HS-5 (cell line): ENCODE data around the gene METAP1D.

Experiments
- DNase-seq: peaks from one replicate; pipeline ENCODE4 v3.0.0-alpha.2; 2012; ENCODE audit warnings: low read depth

Gene METAP1D

DNA sequence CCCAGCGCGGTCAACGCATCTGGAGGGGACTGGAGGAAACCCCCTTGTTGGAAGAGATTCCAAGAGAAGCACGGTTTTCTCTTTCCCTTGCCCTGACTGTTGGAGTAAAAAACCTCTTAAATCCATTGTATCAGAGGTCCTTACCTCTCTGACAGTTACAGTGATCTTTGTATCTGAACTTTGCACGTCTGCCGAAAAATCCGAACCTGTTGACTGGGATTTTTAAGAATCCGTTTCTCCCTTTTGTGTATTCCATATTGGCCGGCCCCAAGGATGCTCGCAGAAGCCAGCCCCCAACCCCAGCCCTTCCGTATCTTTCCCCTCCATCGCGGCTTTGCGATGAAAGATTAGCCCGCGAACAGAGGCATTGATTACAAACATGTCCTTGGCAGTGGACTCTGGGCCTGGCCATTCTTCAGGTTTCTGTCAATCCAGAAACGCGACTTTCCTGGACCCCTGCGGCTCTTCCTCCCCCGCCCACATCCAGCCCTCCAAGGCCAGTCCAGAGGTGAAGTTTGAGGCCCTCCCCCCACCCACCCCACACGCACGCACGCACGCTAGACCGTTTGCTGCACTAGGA lies 81.0 kb downstream of the METAP1D start:
- DNase-seq: no peak

DNA sequence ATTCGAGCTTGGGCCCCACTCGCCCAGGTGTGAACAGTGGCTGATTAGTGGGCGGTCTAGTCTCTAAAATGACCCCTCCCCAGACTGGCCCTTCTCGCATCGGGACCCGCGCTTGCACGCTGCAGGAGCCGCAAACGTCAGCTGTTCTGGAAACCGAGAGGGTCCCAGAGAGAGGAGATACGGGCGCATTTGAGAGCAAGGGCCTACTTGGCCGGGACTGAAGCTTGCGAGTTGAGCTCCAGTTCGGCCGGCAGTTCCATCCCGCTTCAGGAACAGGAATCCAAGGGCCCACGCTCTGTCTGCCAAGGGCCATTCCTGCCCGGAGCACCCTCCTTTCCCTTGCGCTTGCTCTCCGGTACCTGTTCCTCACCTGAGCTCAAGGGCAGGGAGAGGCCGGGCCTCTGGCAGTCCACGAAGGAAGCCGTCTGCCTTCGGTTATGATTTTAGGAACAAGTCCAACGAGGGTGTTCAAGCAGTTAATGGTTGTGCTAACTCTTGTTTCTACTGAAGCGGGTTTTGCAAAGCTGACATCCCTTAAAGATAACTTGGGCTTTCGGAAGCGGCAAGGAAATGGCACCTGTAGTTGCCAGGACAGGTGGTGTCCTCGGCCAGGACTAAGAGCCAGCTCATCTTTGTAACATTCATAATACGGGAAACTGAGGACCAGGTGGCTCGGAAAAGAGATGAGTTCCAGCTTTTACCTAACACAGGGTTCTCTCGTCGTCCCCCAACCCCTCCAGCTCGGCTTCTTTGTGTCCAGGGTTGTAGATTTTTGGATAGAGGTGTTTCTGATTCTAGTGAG lies 81.7 kb downstream of the METAP1D start:
- DNase-seq: no peak

DNA sequence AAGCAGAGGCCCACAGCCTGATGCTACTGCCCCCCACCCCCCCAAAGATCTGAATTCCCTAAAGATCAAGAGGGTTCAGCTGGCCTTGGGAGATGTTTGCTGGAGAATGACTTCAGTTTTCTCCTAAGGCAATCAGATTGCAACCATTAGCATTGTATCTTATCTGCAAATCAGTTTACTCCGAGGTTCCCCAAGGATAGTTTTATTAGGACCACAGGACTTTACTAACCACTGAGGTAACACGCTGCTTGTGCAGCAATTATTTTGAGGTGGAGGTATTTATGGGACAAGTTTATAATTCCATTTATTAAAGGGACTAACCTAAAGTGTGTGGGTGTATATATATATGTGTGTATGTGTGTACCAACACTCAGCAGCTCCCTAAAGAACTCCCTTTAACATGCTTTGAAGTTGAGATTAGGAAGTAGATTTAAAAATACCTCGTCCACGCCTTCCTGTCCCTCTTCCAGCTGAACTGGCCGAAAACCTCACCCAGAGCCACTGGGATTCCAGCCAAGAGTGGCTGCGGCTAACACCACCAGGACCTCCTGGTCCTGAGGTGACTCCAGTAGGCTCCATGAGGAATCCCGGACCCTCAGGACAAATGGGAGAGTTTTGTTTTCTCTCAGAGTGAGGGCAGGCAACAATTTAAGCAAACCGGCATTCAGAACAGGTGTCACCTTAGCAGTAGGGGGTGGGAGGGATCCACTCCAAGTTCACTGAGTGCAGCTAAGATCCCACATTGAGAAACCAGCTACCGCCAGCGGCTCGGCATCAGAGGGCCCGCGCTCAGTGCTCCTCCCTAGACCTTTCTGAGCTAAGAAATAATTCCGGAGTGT lies 82.6 kb downstream of the METAP1D start:
- DNase-seq: no peak

DNA sequence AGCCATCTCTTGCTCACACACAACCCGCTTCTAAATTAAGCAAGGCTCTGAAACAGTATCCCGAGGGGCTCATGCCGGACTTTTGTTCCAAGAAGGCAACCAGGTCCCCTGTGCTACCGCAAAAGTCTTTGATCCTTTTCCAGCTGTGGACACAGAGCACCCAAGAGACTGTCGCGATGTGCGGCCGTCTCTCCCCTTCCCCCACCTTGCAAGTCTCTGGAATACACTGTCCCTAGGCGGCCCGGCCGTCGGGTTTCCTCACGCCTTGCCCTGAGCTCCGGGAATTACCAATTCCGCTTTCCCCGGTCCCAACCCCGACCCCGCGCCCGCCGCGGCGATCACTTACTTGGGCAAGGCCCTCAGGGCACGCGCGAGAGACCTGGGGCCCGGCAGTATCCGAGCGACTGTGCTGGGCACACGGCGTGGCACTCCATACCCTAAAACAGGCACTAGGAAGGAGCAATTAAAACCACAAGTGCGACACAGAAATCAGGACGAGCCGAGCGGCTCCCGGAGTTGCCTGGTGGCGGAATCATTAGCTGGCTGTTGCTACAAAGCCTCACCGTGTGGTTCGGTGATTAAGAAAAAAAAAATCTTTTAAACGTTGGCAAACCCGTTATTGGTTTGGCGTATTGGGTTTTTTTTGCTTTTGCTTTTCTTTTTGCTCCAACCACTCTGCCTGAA lies 83.3 kb downstream of the METAP1D start:
- DNase-seq: no peak

DNA sequence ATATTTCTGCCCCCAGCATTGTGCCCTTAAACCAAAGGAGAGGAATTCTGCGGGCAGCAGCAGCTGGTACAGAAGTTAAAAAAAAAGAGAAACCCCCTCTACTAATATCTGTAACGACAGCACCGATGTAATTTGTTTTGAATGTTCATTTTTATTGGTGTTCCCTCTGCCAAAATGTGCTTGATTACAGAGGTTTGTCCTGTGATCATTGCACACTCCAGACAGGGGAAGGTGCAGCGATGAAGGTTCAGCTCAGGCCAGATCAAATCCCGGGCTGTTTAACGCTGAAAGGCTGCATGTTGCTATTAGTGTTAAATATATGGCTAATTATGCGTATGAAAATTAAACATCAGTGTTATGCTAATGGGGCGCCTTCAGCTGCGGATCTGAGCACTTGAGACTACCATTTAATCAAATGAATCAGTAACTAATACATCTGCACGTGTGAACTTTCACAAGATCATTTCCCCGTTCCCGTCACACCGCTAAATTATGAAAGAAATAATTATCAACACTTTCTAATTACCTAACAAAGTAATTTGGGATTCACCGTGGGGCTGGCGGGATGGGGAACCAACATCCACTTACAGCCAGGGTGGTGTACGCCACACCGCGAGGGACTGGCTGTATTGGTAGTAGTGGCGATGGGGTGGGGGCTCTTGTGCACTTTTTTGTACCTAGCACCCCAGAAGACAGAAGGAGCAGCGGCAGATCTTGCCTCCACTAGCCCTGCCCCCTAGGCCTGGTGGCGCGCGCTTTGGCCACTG lies 84.1 kb downstream of the METAP1D start:
- DNase-seq: no peak

DNA sequence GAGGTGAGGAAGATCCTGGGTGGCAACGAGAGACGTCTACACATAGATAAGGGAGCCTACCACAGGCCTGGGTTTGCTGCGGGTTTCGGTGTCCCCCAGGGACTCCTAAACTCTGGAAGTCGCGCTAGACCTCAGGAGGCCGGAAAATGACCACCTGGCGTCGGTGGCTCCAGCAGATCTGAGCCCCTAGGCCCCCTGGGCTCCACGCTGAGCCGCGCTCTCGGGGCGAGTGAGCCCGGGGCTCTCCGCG lies 84.6 kb downstream of the METAP1D start:
- DNase-seq: no peak

DNA sequence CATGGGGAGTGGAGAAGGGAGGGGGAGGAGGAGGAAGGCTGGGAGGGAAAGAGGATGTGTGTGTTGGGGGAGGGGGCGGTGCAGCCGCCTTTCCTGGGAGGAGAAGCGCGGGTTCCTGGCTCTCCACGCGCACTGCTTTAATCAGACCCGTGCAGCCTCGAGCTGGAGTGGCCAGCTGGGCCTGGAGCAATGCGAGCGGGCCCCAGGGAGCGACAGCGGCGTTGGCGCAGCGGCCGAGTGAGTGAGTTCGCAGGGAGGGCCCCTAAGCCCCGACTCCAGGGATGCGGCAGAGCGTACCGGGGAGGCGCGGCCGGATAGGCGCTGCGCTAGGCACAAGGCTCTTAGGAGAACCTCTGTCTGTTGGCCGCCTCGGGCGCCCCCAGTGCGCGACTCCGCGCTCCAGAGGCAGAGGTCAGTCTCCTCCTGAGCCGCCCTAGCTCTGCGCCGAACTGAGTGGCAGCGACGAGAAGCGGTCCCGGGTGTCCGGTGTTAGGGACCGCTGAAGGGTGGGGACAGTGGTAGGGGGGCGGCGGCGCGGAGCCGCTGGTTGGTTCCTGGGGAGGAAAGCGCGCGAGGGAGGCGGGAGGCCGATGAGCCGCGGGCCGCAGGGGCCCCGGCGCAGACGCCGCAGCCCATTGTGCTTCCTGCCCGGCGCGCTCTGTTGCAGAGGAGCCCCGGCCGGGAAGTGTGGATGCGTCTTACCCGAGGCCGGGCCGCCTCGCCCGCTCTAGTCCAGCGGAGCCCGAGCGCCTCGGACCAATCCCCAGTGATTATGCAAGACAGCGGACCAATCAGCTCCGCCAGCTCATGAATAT lies 85.1 kb downstream of the METAP1D start:
- peak; percentile 94 for DNase-seq

DNA sequence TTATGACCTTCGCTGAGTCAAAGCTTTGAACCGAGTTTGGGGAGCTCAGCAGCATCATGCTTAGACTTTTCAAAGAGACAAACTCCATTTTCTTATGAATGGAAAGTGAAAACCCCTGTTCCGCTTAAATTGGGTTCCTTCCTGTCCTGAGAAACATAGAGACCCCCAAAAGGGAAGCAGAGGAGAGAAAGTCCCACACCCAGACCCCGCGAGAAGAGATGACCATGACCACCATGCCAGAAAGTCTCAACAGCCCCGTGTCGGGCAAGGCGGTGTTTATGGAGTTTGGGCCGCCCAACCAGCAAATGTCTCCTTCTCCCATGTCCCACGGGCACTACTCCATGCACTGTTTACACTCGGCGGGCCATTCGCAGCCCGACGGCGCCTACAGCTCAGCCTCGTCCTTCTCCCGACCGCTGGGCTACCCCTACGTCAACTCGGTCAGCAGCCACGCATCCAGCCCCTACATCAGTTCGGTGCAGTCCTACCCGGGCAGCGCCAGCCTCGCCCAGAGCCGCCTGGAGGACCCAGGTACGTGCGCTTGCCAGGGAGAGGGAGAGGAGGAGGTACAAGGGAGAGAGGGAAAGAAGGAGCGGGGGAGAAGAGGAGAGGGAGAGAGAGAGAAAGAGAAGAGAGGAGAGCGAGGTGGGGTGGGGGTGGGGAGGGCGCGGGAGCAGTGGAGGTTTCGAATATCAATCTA lies 85.9 kb downstream of the METAP1D start, which contains the start of gene DLX1:
Gene DLX1 (plus strand): TSS at position 48 of the 700 bp plus-strand sequence. CDS start 171 bp downstream, at position 219.
- no peak for DNase-seq

DNA sequence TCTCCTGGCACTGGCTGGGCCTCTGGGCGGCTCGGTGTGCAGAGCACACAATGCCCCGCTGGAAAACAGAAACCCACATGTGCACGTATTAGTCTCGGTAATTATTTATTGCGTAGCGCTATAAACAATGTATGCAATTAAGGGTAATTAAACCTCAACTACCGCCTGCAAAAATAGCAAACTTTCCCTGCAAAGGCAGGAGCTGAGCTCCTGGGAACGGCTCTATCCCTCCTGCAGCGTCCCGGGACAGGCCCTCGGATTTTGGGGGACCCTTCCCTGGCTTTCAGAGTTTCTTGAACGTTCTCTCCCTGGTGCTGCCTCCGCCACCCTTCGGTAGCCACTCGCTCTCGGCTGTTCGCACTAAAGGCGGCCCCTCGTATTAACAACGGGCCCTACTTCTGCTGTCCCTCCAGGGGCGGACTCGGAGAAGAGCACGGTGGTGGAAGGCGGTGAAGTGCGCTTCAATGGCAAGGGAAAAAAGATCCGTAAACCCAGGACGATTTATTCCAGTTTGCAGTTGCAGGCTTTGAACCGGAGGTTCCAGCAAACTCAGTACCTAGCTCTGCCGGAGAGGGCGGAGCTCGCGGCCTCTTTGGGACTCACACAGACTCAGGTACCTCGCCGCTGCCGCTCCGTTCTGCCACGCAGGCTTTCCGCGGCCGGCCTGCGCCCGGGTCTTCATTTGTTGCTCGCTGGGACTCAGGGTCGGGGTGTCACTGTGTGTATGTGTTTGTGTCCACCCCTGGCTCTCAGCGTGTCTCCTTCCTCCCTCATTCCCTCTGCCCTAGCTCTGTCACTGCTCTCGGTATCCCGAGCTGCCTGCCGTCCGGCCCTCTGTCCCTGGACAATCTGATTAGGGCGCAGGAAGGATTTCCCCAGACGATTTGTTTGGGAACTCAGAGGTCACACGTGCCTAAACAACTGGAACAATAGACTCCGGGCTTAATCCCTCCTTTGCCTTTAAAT lies 86.8 kb downstream of the METAP1D start:
- DNase-seq: no peak

DNA sequence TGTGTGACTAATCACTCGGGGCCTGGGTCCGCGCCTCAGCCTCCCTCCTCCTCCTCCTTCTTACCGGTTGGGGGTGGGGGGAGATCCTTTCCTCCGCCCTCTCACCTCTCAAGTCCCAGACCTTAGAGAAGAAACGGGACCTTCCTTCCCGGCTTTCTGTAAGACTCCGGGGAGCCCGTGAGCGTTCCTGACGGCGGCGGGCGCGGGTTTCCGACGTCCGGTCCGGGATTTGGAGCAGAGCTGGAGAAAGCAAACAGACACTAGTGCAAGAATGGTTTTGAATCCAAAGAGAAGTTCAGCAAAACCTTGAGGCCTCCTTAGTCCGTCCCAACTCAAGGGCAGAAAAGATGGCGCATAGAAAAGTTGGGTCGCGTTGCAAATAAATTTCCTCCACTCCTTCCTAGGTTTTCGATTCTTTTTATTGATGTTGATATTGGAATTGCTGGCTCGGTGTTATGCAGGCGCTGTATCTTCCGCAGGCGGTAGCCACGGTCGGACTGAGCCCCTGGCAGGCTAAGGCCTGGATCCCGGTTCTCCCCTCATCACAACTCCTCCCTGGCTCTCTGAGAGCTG lies 87.5 kb downstream of the METAP1D start:
- no peak for DNase-seq

DNA sequence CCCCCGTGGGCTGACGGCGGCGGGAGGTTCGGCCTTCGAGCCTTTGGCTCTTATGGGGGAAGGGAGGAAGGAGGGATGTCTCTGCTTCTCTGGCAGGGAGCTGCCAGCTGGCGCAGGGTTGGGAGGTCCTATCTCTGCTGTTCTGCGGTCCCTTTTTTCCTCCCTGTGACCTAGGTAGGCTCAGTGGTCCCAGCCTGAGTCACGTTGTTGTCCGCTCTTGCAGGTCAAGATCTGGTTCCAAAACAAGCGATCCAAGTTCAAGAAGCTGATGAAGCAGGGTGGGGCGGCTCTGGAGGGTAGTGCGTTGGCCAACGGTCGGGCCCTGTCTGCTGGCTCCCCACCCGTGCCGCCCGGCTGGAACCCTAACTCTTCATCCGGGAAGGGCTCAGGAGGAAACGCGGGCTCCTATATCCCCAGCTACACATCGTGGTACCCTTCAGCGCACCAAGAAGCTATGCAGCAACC lies 88.1 kb downstream of the METAP1D start:
- DNase-seq: no peak

DNA sequence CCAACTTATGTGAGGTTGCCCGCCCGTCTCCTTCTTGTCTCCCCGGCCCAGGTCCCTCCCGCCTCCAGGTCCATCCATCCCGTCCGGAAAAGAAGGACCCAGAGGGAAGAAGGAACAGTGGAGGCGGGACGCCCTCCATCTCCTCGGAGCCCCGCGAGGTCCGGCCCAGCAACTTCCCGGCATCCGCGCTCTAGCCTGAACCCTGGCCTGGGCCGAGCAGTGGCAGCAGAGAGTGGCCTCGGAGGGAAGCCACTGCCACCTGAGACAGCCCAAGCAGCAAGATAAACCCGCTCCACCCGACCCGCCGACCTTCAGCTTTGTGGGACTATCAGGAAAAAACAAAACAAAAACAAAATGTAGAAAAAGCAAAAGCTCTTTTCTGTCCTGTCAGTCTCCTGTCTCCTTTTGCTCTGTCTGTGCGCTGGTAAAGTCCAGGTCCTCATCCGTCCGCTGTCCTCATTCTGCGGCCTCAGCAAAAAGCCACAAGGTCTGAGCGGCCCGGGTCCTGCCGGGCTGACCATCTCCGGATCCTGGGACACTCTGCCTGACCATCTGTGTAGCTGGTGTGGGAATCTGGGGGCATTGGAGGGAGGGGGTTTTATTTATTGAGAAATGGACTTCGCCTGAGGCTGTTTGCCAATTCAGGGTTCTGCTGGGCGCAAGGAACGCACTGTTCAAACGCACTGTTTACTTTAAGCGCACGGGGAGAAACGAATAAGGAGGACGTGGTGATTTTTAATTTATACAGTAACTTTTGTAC lies 88.7 kb downstream of the METAP1D start:
- no peak for DNase-seq

DNA sequence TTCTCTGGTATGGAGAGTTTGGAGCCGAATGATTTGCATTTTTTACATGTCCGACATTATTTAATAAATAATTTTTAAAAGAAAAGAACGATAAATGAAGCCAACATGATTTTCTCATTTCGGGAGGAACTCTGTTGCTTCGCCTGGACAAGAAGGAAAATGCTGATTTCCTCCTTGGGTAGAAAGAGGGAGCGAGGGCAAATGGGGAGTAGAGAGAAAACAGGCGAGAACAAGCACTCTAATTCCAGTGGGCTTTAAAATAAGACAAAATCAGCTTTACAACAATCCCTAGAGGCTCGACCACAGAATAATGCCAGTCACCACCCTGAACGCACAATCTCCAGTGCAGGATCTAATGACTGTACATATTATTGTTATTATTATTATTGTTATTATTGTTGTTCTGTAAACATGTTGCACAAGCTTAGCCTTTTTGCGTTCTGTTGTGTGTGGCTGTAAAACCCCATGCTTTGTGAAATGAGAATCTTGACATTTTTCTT lies 89.3 kb downstream of the METAP1D start:
- DNase-seq: no peak

DNA sequence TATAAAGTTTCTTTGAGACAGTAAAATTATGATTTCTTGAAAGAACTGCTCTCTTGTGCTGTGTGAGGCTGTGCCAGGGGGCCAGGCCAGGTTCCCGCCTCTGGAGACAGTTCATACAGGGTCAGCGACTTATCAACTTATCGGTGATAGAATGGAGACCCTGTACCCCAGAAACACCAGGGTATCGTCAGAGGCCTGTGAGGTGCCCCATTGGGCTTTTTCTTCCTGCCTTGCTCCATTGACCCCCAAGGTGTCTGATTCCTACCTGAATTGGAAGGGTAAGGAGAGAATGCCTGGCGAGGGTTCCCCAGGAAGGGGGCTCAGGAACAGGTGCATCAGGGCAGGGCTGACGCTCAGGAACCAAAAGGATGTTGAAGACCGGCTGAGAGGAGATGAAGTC lies 89.9 kb downstream of the METAP1D start:
- no peak for DNase-seq

DNA sequence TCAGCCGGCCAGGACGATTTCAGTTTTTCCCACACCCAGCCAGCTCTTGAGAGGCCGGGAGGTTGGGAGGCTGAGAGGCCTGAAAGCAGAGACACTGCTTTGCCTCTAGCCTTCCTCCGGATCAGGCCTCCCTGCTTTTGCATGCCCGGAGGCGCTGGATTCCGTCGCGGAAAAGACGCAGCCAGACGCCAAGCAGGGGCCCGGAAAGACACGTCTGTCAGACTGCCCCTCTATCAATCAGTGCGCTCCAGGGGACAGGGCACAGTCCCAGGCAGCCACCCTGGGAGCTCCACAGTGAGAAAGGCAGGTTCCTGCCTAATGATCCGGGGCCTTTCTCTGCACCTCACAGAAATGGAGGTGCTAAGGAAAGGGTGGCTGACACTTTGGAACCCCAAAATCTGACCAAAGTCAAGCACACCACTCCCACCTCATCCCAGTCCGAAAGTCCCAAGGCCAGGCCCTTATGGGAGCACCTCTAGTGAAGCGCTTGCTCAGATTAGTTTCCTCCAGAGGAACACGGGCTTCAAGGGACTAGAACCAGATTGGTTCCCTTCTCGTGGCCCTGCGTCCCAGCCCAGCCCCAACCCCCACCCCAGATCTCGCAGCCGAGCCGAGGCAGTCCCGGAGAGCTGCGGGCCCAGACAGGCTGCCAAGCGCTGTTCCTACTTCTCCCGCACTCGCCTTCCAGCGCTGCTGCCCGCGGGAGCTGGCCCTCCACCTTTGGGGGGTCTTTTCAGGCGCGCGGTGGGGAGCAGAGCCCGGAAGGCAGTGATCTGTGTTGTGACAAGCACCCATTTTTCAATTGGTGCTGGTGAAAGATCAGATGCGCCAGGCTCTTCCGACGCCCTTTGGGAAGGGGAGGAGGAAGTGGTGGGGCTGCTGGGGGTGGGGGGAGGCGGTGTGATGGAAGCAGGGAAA lies 90.5 kb downstream of the METAP1D start:
- no peak for DNase-seq

DNA sequence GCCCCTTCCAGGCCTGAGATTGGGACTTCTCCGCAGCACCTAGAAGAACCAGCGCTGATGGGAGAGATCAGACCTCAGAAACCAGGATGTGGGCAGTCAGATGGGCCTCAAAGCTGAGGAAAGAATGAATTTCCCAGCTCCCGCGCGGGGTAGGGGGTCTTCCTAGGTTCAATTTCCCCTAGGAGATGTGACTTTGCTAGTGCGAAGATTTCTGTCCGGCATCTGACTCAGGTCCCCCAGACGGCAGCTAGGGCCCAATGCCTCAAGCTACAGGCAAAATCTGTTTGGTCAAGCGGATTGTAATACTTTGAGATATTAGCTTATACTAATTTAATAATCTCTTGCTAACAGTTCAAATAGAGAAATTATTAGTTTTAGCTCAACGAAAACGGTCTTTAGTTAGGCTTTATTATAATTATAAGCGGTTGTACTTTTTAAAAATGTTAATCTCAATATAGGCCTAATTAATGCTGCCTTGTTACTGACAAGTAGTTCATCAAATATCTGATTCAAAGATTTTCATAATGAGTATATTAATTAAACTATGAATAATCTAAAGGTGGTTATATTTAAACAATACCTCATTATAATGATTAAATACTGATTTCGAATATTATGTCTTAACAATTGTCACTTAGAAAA lies 91.4 kb downstream of the METAP1D start:
- DNase-seq: no peak
